GM19238 (cell line): ENCODE data around the gene GNAS-AS1.

Experiments used
- DNase-seq: peaks from one replicate; pipeline ENCODE4 v3.0.0; 2011; ENCODE audit warnings: low spot score; ENCODE audit not compliant: insufficient read length

Gene GNAS-AS1

DNA sequence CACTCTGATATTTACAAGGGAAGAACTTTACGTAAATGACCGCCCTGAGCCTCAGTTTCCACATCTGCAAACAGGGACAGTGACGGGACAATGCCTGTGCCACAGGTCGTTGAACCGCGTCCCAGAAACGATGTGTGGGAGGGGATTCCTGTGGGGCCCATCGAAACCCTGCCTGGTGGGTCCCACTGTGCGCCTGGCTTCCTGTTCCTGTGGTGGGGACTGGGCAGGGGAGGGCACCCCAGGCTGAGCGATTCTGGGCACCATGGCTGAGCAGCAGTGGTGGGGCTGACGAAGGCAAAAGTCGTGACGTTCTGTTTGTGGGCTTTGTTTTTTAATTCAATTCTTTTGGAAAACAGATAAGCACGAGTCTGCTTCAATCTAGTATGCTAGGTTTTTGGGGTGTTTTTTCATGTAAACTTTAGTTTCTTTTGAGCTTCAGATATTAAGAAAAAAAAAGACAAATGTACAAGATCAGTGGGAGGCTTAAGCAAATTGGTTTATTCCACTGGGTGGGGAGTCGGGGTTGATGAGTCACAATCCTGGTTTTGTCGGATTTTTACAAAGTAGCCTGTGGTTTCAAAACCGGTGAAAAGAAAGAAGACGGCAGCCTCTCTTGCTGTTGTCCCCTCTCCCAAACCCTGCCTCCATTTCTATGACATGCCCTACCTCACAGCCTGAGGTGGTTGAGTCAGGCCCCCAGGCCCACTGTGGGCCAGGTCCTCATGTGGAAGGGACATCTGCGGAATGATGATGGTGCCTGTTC lies 40.4 kb downstream of the GNAS-AS1 start:
- DNase-seq, result no peak

DNA sequence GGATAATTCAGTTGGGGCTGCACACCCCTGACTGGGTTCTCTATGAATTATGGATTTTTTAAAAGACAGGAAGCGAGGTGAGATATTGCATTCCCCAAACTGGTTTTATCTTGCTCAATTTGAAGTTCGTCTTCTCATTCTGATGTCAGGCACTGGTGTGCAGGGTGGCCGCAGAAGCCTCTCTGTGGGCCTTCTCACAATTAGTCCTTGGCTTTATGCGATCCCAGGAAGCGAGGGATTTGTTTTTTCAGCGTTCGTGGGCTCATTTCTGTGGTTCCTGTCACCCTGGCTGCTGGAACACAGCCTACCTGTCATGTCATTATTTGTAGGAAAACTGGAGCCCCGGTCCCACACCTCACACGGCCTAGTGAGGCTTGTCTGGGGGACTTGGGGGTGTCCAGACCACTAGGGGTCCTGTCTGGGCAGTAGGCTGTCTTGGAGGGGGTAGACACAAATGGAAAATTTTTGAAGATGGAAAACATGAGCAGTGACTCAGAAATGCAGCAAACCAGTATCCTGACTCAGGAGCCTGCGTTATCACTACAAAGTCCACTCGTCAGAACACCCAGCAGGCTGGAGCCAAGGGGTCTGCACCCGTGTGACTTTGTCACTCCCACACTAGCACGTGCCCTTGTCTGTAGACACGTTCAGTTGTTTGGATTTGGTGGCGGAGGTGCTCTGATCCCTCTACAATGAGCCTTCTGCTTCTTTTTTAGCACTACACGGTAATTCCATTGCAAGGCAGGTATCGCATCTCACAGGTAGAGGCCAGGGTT lies 42.2 kb downstream of the GNAS-AS1 start:
- no peak for DNase-seq

DNA sequence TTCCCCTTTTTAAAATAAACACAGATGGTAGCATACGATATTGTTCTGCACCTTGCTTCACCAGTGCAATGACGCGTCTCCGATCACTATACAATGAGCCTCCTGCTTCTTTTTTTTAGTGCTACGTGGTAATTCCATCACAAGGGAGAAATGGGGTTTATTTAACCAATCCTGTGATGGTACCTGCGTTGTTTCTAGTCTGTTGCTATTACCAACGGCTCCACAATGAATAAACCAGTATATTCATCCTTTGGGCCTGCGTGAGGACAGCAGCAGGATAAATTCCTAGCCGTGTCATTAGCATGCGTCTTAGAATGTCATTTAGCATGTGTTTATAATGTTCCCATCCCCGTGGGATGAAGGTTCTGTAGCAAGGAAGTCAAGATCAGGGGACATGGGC lies 42.9 kb downstream of the GNAS-AS1 start:
- no peak for DNase-seq

DNA sequence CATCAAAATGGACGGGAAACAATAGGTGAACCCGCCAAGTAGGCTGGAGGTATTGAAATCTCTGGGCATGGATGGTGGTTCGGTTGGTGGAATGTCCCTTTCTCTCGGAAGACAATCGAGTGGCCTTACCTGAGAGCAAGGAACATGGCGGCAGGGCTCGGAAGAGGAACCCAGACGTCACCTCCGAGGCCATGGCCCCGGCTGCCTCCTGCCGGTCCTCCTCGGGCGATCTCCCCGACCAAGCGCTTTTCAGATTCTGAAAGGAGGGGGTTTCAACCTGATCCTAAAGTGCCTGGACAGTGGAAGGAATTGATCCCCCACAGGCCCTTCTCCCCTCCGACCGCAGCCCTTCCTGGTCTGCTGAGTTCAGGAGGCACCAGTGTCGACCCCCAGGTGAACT lies 47.2 kb downstream of the GNAS-AS1 start:
- no peak for DNase-seq

DNA sequence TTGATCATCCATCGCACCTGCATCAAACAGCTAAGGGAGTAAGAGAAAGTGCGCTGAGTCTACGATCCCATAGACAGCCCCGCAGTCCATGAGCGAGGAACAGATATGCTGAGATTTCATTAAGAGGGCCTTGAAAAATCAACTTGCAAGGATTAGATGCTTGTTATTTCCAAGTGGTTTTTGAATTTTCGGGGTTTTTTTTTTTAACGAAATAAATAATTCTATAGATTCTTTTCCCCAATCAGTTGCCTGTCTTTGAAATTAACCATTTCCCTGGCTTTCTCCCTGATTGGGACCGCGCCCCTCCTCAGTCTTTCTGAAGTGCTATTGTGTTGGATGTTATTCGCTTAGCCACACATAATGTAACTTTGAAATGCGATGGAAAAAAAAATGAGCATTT lies 48.6 kb downstream of the GNAS-AS1 start:
- no peak for DNase-seq

DNA sequence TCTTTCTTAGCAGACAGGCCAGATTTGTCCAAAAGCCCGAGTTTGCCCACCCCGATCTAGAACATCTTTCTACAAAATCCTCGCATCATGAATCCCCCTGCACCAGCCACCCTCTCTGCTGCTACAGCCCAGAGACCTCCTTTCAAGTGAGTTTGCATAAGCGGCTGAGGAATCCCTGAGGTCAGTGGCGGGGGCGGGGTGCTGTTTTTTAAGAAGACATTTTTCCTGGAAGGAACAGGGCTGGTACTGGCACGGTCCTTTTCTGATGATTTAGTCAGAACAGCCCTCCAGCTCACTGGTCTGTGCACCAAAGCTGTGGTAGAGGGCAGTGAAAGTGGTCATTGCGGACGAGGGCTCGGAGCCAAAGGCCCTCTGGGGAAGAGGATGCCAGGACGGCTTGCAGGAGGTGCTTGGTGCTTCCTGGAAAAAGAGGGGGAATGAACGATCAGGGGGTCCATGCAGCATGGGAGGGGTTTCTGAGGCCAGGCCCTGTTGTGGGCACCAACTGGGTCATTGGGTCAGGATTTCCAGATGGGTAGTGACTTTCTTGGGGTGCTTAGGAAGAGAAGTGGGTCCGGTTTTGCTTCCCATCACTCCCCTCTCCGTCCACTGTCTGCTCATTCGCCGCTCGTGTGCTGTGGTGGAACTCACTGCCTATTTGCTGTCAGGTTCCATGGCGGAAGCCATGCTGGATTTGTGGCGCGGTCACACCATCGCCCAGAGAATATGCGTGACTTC lies 50.4 kb downstream of the GNAS-AS1 start:
- no peak for DNase-seq

DNA sequence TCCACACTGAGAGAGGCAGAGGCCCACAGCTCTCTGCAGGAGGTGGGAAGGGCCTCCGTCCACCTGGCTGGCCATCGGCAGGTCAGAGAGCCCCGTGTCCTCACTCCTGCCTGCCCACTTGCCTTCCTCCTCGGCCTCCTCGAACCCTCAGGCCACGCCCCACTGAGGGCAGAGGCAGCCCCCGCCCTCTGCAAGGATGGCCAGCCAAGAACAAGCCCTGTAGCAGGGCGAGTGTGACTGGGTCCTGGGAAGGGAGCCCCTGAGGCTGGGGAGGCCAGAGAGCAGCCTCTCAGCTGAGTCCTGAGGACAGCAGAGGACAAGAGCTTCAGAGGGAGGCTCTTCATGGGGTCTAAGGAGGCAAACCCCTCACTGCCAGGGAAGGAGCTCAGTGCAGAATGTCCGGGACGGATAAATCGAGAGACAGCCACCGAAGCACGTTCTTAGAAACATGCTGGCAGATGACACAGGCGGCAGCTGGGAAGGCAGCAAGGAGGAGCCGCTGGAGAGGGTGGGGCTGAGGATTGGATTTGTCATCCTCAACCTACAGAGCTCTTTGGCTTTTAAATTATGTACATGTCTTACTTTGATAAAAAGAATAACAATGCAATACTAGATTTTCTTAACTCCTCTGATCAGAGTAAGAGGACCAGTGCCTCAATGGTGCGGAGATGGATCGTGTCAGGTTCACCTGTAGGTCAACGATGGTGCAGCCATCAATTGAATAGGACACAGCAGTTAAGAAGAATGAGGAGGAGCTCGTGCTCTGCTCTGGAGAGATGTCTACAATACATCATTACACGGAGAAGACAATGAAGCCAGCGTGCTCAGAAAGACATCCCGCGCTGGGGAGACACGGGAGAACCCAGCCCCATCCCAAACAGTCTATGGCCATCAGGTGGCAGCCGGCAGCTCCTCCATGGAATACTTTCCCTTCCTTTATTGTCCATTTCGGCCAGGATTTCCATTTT lies 53.0 kb downstream of the GNAS-AS1 start:
- DNase-seq, result no peak

DNA sequence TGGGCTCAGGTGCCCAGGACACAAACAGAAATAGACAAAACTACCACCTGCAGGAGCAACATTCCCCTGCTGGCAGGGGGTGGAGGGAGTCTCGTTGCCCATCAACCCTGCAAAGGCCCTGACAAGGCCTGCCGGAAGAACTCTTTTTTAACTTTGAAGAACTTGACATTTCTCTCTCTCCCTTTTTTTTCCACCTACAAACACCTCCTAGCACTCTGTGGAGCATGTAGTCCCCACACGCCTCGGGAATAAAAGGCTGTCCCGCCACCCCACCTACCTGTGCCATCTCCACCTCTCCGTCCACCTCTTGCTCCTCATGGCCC lies 54.8 kb downstream of the GNAS-AS1 start:
- DNase-seq, result no peak

DNA sequence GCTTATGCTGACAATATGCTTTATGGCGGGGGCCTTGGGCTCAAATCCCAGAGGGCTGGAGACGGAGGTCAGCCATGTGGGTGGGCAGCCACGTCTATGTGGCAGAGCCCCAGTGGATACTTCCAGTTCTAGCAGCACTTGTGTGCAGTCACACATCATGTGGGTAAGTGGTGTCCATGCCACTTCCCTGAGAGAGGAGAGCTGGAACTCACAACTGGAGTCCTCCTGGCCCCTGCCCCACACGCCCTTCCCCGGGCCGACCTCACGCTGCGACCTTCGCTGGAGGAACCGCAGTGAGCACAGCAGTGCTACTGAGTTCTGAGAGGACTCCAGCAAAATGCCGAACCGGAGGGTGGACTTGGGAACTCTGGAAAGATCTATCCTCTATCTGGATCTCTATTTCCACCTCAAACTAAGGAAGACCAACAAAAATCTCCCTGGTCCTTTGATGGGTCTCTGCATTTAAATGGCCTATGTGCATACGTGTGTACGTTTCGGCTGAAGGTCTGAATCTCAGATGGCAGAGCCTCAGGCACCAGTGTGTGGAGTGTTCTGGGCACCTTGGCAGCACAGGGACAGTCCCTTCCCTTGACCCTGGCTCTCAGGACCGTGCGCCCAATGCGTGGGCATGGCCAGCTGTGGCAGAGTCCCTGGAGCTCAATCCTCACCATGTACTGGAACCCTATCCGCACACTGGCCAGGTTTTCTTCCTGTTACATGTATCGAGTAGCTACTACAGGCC lies 55.4 kb downstream of the GNAS-AS1 start:
- no peak for DNase-seq

DNA sequence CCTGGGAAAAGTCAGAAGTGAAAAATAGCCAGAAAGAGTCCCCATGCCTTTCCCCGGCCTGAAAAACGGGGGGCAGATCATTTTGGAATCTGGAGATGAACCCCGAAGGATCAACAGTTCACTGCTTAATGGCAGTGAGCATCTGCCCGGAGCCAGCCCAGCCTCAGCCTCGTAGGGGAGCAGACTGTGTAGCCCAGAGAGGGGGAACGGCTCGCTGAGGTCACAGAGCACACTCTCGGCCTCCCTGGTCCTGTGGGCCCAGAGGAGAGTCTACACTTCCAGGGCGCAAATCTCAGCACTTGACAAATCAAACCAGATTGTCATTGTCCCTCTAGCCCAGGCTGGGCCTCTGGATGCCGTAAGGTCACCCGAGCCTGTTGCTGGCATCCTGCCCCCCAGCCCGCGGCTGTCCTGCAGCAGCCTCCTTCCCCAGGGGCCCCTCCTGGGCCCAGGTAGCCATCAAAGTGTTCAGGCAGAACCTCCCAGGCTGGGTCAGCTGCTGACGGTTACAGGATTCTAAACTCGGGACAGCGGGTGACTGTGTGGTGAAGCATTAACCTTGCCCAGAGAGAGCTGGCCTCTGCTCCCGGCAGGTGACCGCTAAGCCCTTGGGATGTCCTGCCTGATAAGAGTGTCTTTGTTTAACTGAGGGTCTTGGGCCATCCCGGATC lies 56.1 kb downstream of the GNAS-AS1 start:
- no peak for DNase-seq

DNA sequence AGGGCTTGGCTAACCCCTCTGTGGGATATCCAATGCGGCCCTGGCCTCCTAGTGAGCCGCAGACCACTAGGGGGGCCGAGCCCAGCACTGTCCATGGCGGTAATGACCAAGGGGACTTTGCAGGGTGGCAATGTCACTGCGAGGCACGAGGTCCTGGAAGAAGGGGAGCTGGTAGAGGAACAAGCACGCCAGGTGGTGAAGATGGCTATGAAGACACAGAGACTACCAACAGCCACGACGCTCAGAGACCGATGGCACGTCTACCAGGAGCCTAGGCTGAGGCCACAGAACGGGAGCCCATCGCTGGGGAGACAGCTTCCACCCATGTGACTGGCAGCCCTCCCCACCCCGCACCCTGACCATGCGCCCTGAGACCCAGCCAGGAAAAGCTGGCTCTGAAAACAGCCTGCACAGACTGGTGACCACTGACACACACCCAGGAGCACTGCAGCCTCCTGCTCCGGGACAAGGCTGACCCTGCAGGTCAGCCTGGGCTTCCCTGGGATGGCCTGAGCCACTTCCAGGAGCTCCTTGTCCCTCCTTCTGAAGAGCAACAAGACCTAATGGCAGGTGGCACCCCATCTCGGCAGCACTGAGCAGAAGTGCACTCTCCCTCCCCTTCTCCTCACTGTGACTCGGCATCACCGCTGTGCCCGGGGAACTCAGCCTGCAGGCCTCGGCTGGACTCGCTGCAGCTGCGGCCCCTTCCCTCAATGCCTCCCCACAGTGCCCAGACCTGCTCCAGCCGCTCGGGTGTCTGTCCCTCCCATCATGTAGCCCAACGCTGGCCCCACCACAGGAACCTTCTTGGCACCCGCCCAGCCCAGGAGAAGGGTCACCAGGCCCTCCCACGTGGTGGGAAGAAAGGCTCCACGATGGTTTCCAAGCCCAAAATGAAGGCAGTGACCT lies 56.9 kb downstream of the GNAS-AS1 start:
- DNase-seq, result no peak

DNA sequence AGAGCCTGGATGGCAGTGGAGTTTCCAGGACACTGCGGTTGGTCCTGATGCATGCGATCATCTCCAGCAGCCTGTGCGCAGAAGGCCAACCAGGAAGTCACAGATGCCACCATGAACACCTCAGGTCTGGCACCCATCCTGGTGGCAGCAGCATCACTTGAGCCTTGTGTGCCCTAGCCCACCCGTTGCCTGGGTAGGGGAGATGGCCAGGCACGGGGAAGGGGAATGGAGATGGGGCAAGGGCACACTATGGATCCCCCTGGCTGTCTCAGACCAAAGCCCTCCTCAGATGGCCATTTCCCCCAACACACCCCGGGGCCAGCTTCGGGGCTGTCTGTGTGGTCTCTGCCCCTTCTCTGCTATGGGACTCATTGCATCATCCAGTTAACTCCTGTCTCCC lies 58.3 kb downstream of the GNAS-AS1 start:
- no peak for DNase-seq

DNA sequence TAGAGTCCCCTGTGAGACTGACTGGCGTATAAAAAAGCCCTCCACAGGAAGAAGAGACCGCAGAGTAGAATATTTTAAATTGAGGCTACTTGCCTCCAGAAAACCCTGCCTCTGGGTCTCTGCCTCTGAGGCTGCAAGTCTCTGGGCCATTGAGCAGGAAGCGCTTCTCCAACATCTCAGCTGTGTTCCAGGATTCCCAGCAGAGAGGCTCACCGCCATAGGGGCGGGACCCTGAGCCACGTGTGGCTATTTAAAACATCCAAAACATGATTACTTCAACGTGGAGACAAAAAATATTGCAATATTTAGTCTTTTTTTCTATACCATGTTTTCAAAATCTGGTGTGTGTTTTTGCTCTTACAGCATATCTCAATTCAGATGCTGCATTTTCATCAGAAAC lies 59.4 kb downstream of the GNAS-AS1 start:
- DNase-seq, result no peak

DNA sequence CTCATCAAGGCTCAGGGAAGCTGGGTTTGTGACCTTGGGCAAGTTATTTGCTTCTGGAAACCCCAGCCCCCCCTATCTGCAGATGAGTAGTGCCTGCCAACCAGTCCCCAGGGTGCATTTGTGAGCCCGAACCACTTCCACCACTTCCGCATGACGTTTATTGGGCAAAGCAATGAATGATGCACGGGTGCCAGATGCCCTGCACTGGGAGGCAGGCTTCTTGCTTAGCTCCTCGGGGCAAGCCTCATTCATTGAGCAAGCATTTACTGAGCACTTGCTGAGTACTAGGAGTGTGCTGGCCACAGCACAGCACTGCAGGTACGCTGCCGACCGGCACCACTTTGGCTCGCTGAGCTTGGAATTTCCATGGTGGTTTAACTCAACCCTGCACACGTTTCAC lies 60.2 kb downstream of the GNAS-AS1 start:
- no peak for DNase-seq

DNA sequence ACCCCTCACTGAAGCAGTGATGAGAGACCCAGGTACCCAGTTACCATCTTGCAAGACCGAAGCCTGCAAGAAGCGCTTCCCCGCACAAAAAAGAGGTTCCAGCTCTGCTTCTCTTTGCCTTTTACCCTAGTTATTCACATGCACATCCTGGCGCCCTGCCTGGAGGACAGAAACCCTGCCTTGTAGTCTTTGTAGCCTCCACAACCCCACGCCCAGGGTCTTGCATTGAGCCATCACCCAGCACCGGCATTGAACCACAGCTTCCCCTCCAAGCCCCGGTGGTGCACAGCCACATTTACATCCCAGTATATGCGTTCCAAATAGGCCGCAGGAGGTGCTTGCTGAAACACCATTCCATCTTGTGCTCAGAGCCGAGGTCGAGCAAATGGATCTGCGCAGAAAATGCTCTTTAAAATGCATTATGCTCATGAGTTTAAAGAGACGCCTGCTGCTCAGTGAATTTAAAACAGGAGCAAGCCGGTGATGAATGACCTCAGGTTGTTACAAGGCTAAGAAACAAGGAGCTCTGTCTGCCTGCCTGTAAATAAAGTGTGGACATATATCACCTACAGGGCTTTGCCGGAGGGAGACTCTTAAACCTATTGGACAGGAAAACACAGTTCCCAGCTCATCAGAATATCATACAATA lies 61.7 kb downstream of the GNAS-AS1 start:
- no peak for DNase-seq

DNA sequence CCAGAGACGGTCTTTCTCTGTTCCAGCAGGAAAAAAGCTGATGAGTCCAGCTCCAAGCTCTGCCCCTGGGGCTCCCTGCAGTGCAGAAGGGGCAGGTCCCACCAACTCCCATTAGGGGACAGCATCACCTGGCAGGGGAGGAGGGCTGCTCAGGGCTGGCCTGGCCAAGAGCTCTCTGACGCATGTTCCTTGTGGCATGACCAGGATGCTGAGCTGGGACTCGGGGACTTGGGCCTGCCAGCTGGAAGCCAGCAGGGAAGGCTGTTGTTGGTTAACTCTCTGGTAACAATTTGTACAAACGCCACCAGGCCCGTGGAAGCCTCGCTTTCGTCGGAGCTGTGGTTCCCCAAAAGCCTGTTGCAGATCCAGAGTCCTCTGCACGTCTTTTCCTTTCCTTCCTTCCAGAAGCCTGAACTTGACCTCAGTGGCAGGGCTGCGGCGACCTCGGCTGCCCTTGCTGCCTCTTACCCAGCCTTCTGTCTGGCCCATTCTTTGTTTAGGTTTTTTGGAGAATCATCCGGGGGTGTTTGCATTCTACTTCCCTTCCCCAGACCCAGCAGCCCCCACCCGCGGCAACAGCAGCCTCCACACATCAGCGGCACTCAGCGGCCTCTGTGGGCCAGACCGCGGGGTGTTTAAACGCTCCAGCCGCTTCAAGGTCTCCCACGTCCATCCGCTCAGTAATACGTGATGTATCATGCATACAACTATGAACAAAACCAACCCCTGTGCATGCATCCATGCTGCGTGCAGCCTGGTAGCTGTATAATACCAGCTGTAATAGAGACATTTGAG lies 63.3 kb downstream of the GNAS-AS1 start:
- no peak for DNase-seq

DNA sequence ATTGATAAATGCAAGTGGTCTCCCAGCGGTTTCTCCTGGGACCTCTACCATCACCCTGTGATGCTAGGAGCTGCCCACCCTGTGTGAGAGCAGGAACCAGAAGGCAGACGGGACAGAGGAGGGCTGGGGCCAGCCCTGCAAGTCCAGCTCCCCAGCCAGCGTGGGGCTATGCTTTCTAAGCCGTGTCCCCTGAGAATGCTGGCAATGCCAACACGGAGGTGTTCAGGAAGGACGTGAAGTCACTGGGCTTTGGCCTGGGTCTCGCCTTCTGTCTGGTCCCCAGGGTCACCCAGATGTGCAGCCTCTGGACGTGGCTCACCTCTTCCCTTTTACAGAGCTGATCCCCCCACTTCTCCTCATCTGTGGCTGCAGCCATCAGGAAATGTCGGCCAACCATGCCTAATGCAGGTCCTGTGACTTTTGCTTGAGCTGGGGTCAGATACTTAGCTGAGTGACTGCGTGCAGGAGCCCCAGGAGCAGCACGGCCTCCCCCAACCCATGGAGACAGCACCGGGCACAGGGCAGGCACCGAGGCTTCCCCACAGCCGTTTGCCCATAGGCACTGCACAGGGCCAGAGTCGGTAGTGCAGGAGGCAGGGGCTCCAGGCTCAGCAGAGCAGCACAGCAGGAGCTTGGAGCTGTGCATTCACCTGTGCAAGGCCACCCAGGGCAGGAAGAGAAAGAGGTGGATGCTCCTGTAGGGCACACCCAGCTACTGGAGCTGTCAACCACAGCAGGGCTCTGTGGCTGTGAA lies 66.2 kb downstream of the GNAS-AS1 start:
- DNase-seq, result no peak
